HG02943 (cell line): ENCODE results near the gene SLC17A3.

Experiments used
- ATAC-seq: cut with Tn5 transposase; IDR thresholded peaks from one replicate; pipeline ENCODE4 v1.9.1; 2021; ENCODE audit warnings: mild to moderate bottlenecking, low read depth, moderate library complexity; ENCODE audit not compliant: unreplicated experiment

SLC17A3 gene

DNA sequence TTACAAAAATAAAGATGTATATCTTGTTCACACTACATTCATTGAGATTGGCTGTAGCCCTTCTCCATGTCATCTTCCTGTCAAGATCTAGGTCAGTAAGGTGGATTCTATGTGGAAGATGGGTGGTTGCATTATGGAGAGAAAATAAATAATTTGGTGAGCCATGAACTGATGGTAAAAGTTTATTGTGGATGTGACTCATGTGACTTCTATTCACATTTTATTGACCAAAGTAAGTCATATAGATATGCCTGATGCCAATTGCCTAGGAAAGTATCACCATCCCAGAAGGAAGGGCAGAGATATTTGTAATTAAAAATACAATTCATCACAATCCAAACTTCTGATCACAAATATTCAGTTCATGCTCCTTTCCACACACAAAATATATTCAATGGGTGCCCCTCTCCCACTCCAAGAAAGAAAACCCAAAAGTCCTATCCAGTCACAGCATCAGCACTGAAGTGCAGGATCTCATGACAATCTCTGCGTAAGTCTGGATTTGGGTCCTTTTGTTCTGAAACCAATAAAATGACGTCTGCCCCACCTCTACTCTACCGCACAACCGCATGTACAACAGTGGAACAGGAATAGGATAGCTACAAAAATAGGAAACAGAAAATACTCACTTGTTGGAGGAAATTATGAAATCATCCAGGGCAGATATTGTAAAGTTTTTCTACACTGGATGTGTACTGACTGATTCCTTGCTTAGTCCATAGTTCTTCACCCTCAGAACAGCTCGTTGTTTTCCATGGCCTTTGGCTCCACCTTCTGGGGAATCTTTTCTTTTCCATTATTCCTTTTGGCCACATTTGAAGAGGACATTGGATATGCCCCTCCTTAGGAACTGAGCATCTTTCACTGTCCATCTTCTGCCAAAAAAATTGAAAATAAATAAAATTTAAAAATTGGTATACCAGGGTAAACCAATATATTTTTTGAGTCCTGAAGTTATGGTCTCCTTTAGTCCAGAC lies 16.1 kb upstream of the SLC17A3 start:
- ATAC-seq, result no peak

DNA sequence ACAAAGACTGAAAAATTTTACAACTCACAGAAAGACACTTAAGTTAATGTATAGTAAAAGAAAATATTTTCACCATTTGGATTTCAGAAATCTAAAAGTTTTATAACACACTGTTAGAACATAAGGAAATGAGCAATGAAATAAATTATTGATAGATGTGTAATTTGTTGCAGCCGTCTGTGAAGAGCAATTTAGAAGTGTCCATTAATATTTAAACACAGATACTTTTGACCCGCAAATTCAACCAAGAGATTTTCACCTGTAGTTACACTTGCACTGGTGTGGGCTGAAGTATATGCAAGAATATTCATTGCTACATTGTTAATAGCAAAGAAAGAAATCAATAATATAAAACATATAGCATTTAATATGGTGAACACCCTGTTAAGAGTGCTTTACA lies 14.6 kb upstream of the SLC17A3 start:
- no peak for ATAC-seq

DNA sequence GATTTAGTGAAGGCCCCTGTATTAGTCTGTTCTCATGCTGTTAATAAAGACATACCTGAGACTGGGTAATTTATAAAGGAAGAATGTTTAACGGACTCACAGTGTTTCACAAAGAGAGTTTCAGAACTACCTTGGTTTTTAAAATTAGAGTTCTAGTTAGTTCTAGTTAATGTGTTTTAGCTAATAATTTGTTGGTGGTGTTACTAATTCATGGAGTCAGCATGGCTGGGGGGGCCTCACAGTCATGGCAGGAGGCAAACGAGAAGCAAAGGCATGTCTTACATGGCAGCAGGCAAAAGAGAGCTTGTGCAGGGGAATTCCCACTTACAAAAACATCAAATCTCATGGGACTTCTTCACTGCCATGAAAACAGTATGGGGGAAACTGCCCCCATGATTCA lies 12.0 kb upstream of the SLC17A3 start:
- no peak for ATAC-seq

DNA sequence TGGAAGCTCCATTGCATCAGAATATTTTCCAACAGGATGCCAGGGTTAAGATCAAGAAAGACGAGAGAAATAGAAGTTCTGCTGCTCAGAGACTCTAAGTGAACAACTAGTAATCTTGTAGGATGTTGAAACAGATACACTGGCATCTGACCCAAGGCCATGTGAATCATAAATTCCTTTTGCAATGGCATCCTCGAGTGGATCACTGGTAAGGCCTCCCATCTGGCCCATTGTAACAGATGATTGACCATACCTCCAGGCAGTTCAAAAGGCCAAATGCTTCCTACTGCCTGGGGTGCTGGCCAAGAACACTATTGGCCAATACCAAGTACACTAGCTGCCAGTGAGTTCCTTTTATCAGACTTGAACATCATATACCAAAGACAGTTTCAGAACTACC lies 9.9 kb upstream of the SLC17A3 start:
- ATAC-seq, result no peak

DNA sequence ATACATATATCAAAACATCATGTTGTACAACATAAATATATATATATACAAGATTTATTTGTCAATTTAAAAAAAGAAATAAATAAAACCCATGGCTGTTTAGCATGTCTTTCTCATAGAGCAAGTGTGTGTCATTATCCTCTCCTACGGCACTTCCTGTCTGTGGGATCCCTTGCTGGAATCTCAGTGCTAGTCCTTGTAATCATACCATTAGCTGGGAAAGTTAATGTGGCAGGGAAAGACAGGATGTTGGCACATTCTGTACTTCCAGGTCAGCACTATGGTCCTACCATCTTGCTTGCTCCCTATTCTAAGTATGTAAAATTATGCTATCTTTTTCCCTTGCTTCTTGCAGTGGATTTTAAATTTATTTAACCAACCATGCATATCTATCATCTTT lies 9.5 kb upstream of the SLC17A3 start:
- ATAC-seq, result no peak

DNA sequence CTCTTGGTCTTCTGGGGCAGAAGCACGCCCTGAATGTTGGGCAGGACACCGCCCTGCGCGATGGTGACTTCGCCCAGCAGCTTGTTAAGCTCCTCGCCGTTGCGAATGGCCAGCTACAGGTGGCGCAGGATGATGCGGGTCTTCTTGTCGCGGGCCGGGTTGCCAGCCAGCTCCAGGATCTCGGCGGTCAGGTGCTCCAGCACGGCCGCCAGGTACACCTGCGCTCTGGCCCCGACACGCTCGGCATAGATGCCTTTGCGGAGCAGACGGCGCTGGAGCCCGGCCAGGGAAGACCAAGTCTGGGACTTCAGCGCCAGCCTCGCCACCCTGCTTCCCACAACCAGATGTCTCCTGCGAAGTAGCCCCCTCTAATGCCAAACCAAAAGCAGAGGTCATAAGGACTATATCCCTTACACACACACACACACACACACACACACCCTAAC lies 8.0 kb upstream of the SLC17A3 start:
- no peak for ATAC-seq

DNA sequence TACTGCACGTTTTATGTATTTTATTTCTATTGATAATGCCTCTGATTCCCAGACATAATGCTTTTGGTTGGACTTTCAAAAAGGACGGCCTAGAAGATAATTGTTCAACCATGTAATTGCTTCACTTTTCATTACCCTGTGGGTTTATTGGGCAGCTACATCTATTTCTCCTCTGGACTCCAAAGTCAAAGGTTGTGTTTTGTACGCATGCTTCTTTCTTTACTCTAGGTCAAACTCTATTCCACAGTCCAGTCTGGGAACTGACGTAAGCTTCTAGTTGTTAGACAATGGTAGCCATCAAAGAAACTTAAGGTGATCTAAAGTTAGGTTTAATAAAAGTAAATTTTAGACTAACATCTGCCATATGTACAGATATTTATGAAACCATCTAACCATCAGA lies 6.6 kb upstream of the SLC17A3 start:
- no peak for ATAC-seq

DNA sequence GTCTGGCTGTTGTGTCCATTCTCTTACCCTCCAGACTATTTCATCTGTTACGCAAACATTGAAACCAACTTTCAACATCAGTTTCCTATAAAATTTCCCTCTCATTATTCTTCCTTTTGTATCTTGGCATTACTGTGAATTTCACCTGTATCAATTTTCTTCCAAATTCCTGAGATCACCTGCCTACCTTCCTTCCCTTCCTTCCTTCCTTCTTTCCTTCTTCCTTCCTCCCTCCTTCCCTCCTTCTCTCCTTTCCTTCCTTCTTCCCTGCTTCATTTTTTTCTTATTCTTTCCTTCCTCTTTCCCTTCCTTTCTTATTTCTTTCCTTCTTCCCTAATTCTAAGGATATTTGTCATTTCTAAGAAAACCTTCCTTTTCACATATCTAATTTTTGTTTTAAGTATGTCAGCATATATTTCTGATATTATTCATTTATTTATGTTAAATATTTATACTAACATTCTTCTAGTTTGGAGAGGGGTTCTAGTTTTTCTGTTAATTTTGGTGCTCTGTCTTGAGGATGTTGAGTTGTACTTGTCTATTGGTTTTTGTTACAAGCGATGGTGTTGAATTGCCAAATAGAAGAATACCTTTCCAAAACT lies 4.8 kb upstream of the SLC17A3 start:
- ATAC-seq, result no peak

DNA sequence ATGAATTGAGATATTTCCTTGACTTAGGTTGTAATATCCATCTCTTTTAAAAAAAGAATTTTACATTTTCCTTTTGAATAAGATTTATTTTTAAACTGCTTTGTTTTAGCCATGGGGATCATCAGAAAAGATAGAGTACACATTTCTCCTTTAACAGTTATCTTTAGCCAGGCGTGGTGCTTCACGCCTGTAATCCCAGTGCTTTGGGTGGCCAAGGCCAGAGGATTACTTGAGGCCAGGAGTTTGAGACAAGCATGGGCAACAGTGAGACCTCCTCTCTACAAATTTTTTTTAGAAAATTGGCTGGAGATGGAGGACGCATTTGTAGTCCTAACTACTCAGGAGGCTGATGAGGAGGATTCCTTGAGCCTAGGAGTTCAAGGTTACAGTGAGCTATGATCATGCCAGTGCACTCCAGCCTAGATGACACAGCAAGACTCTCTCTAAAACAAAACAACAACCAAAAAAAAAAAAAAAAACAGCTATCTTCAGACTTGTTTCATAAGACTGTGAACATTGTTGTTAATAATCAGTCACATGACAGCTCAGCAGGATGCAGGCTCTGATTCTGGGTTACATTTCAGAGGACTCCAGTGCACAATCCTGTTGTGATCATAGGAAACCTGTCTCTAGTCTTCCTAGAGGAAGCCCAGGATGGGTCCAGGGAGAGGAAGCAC lies 2.0 kb upstream of the SLC17A3 start:
- ATAC-seq, result no peak

DNA sequence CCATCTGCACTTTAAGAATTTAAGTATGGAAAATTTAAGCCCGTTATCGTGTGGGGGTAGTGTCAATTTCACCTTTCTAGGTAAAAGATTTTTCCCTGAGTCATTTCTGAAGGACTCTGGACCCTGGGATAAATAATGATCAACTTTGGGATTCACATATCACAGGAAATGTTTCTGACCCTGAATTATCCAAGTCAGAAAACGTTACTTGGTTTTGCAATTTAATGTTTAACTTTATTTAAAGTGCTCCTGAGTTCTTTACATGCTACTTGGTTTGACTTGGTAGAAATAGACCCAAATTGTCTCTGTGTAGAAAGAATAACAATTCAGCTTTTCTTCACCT lies 1.5 kb upstream of the SLC17A3 start:
- no peak for ATAC-seq

DNA sequence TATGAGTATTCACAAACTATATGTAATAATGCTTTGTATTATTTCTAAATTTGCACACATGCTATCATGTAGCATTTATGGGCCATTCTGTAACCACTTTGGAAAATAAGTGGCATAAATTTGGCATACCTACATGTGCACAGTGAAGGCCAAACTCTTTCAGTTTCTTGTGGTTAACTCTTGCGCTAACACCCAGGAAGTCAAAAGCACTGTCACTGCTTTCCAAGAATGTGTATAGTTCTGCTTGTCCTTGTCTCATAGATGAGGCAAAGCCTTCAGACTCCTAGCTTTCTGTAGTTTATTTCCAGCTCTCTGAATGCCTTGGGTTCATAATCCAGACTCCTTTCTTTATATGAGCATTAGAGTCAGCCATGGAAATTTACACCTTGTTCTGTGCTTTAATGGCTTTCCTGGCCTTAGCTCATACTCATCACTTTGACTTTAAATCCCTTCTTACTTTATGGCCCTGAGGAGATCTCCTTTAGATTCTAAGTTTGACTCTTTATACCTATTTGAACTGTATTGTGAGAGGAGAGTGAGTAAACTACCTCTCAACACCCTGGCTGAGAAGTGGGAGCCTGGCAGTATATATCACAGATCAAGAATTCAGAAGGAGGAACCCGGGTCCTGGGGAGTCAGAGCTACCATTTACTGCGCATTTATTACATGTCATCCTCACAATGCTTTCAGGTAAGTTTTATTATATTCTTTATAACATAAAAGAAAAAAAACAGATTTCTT lies 949 bp upstream of the SLC17A3 start:
- ATAC-seq, result no peak

DNA sequence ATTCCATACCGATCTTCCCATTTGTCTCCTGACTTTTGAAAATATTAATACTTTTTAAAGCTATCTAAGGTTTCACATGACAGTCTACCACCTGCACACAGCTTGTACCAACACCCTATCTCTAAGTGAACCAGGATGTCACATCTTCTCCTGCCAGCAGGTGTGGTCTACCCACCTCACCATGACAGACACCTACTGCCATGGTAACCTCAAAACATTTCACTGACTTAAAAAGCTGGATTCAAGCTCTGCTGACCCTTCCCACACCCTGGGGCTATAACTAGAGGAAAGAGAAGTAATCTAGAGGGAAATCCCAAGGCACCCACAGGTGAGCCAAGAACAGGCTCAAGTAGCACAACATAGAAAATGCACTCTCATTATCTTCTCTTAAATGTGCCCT lies 1.2 kb downstream of the SLC17A3 start:
- no peak for ATAC-seq

DNA sequence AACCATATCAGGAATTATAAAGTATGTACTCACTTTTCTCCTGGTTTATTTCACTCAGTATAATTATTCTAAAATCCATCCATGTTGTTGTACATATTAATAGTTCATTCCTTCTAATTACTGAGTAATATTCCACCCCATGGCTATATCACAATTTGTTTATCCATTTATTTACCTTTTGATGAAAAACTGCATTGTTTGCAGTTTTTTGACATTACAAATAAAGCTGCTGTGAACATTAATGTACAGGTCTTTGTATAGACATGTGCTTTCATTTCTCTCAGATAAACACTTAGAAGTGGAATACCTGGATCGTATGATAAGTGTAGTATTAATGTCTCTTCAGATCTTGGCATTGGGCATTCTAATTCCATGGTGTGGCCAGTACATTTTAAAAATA lies 4.2 kb downstream of the SLC17A3 start:
- no peak for ATAC-seq

DNA sequence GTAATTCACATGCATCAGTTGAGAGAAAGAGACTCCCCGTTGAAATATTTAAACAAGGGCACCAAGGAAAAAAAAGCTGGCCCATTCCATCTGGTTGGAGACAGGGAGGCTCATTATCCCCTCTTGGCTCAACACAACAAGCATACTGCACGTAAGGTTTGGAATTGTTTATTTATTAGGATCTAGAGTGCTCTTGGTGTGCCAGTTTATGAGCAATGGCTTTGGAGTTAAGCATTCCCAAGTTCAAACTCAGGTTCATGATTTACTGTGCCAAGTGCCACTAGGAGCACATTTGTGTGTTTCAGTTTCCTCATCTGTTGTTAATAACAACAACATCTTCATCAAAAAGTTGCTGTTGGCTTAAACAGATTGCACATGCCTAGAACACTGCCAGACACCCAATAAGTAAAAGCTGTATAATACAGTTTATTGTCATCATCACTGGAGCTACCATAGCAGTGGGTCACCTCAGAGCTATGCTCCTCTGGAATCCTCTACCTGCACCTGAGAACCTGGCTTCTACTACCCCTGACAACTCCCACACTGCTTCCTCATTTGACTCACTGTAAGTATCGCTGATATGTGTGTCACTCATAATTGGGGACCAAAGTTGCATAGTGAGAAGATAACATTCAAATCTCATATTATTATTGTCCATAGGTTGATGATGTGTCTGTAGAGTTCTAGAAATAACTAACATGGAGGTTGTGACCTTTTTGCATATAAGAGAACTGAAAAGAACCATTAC lies 5.4 kb downstream of the SLC17A3 start:
- ATAC-seq, result no peak

DNA sequence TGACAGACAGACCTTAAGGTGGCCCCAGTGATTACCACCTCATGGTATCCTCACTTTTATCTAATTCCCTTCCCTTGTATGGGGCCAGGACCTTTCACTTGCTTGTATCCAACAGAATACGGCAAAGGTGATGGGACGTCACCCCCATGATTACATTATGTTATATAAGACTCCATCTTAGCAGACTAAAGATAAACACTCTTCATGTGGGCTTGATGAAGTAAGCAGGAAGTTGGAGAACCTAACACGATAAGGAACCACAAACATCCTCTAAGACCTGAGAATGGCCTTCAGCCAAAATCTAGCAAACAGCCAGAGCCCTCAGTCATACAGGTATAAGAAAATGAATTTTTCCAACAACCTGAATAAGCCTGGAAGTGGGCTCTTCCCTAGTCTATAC lies 8.0 kb downstream of the SLC17A3 start:
- ATAC-seq, result no peak

DNA sequence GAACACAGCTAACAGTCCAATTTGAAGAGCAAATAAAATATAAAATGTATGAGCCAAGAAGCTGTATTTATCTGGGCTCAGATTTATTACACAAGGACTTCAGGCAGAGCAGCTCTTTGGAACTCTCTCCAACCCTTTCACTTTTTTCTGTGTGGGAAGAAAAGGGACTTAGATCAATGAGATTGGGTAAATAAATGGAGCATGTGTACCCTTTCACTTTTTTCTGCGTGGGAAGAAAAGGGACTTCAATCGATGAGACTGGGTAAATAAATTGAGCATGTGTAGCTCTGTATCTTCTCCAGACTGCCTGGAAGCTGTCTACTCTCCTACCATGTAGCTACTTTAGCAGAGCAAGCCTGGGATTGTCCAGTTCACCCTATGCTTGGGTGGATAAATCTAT lies 10.7 kb downstream of the SLC17A3 start:
- ATAC-seq, result no peak

DNA sequence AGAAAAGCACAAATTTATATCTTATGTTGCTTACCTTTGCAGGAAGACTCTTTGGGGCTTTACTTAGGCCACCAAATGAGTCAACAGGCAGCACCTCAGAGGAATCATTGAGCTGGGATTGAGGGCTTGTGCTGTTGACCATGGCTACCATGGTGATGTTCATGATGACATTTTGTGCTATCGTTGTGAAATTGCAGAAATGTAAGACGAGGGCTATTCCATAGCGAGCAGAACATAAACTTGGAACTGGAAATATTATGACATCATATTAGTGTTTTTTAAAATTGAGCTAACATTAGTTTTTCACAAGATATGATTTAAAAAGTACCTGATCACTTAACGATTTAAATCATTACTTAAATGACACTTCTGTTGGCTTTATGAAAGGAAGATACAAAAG lies 11.8 kb downstream of the SLC17A3 start:
- ATAC-seq, result no peak

DNA sequence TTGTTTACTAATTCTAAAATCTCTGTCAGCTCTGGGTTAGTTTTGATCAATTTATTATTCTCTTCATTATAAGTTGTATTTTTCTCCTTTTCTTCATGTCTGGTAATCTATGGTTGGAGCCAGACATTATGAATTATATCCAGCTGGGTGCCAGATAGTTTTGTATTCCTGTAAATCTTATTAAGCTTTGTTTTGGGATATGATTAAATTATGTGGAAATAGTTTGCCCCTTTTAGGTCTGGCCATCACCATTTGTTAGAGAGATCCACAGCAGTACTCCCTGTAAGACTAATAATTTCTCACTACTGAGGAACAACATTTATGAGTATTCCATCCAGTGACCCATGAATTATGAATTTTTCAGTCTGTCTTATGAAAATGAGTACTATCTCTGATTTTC lies 21.3 kb downstream of the SLC17A3 start:
- no peak for ATAC-seq

DNA sequence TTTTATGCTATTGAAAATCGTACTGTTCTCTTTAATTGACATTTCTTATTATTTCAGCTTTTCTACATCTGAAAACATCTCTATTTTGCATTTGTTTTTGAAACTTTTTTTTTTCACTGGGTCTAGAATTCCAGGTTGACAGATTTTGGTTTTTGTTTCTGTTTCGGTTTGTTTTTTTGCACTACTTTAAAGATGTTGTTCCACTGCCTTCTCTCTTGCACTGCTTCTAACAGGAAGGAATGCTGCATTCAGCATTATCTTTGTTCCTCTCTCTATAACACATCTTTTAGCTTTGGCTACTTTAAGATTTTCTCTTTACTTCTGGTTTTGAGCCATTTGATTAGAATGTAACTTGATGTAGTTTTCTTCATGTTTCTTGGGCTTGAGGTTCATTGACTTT lies 22.1 kb downstream of the SLC17A3 start:
- no peak for ATAC-seq

DNA sequence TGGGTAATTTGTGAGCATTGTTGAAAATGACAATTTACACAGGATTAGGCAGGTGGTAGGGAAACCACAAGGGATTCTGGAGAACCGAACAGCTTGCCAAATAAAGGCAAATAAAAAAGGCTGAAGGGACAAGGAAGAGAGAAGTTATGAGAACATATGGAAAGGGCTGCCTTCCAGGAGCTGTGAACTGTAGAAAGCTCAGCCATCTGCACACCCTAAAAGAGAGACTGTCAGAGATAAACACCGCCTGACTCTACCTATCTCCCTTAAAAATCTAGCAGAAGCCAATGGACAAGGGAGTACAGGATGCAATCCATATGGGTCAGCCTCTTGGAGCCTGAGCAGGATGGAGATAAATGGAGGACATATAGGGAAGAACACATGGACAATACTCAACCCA lies 29.5 kb downstream of the SLC17A3 start:
- ATAC-seq, result no peak
